ENCODE data around the gene DNASE1L2.

Gene DNASE1L2

GRCh38 chr16:2270070-2270462 lies 33.8 kb downstream of the DNASE1L2 start:
- no peak for DNase-seq (ENCODE audit: low read depth in 2 of 2)

GRCh38 chr16:2270588-2271470 lies 34.6 kb downstream of the DNASE1L2 start:
- no peak for DNase-seq (ENCODE audit: low read depth in 2 of 2)

GRCh38 chr16:2271848-2272461 lies 35.7 kb downstream of the DNASE1L2 start:
- DNase-seq (ENCODE audit: low read depth in 2 of 2): no peak

- no peak for DNase-seq (ENCODE audit: low read depth in 2 of 2)
These were observed 37.2 kb downstream of the DNASE1L2 start for GRCh38 chr16:2273484-2273883.

GRCh38 chr16:2273931-2274330 lies 37.7 kb downstream of the DNASE1L2 start:
- DNase-seq (ENCODE audit: low read depth in 2 of 2): no peak

- no peak for DNase-seq (ENCODE audit: low read depth in 2 of 2)
These were observed 39.5 kb downstream of the DNASE1L2 start for GRCh38 chr16:2275476-2276367.

GRCh38 chr16:2276368-2277195 lies 40.3 kb downstream of the DNASE1L2 start:
- DNase-seq (ENCODE audit: low read depth in 2 of 2): no peak

- DNase-seq (ENCODE audit: low read depth in 2 of 2): no peak
These were observed 41.4 kb downstream of the DNASE1L2 start for GRCh38 chr16:2277466-2278271.

- DNase-seq (ENCODE audit: low read depth in 2 of 2): no peak
These were observed 42.0 kb downstream of the DNASE1L2 start for GRCh38 chr16:2278272-2278608.

GRCh38 chr16:2278956-2279800 lies 42.9 kb downstream of the DNASE1L2 start:
- DNase-seq (ENCODE audit: low read depth in 2 of 2): no peak

- no peak for DNase-seq (ENCODE audit: low read depth in 2 of 2)
These were observed 44.2 kb downstream of the DNASE1L2 start for GRCh38 chr16:2280461-2280860.

GRCh38 chr16:2280981-2281542 lies 44.8 kb downstream of the DNASE1L2 start:
- DNase-seq (ENCODE audit: low read depth in 2 of 2): no peak

- no peak for DNase-seq (ENCODE audit: low read depth in 2 of 2)
These were observed 46.0 kb downstream of the DNASE1L2 start for GRCh38 chr16:2282262-2282661.

- DNase-seq (ENCODE audit: low read depth in 2 of 2): no peak
These were observed 46.8 kb downstream of the DNASE1L2 start for GRCh38 chr16:2282866-2283555.

- DNase-seq (ENCODE audit: low read depth in 2 of 2): no peak
These were observed 47.9 kb downstream of the DNASE1L2 start for GRCh38 chr16:2284001-2284770.

GRCh38 chr16:2284797-2285576 lies 48.7 kb downstream of the DNASE1L2 start:
- DNase-seq (ENCODE audit: low read depth in 2 of 2): no peak

- no peak for DNase-seq (ENCODE audit: low read depth in 2 of 2)
These were observed 49.5 kb downstream of the DNASE1L2 start for GRCh38 chr16:2285731-2286191.

Data from fibroblast of skin of left quadriceps (primary cell).